Activated CD8-positive, alpha-beta memory T cell treated with anti-CD3 and anti-CD28 coated beads for 1 hour (primary cell): Measurements from ENCODE around the gene KCNK13.

Source experiments
- DNase-seq, 2 donors: peaks; one replicate each; pipeline ENCODE4 v3.0.0-alpha.2; 2020; ENCODE audit warnings: low read depth in 1 of 2; ENCODE audit errors: extremely low read depth in 1 of 2

Gene KCNK13

GRCh38 chr14:90116444-90116843 lies 54.6 kb downstream of the KCNK13 start:
- DNase-seq = no peak

DNA sequence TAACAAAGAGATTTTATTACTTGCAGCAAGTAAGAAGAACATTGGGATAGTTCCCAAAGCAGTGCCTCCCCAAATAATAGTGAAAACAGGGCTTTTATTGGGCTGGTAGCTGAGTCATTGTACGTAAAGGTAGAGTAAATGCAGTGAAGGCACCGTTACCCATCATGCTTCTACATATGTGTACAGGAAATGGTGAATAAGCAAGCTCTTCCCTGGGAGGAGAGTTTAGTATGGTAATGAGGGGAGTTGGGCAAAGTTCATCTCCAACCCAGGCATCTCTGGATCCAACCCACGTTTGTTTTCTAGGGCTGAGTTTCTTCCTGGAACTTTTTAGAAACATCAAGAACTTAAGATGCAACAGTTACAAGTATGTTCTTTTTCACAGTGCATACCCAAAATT lies 56.2 kb downstream of the KCNK13 start:
- DNase-seq = no peak

DNA sequence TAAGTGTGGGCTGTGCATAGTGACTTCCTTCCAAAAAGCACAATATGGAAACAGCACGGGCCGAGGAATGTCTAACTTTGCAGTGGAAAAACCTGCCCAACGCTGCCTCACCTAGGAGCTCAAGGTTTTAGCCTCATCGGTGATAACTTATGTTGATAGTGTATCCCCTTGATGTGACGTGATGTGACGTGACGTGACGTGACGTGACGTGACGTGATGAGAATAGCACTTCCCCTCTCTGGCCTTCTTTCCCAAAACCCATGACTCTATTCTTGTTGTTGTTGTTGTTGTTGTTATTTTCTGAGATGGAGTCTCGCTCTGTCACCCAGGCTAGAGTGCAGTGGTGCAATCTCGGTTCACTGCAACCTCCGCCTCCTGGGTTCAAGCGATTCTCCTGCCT lies 64.5 kb downstream of the KCNK13 start:
- no peak for DNase-seq

- no peak for DNase-seq
Observed at GRCh38 chr14:90132821-90133570, 71.2 kb downstream of the KCNK13 start.

- no peak for DNase-seq
Observed at GRCh38 chr14:90136904-90137303, 75.1 kb downstream of the KCNK13 start.

DNA sequence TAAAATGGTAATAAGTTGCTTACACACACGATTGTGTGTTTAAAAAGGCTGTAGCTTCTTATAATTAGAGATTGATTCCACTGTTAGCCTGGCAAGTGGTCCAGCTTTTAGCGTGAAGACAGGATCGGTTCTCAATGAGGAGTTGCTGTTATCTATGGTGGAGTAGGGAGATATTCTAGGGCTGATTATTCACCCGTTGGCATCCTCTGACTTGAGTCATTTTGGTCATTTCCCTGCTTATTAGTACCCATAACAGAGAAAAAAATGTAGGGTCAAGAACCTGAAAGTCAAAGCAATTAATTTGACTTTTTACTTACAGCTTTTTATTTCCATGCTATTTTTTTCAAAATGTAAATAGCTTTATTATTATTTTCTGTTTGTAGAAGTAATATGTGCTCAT lies 76.0 kb downstream of the KCNK13 start:
- no peak for DNase-seq

GRCh38 chr14:90139199-90139598 lies 77.4 kb downstream of the KCNK13 start:
- no peak for DNase-seq

- DNase-seq = no peak
Observed at GRCh38 chr14:90140298-90140955, 78.6 kb downstream of the KCNK13 start.

DNA sequence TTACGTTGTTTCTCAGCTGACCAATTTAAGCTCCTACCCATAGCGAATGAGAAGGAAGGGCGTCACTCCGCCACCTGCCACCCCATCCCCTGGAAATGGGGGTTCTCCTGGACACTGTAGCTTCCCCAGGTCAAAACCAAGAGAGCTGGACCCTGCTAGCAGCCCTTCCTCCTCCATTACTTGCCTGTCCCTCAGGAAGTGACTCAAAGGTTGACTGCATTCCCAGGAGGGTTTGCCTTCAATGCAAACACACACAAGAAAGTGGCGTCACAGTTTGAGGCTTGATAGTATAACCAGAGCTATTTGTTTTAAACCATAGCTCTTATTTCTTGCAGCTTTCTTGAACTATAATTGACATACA lies 79.1 kb downstream of the KCNK13 start:
- no peak for DNase-seq

DNA sequence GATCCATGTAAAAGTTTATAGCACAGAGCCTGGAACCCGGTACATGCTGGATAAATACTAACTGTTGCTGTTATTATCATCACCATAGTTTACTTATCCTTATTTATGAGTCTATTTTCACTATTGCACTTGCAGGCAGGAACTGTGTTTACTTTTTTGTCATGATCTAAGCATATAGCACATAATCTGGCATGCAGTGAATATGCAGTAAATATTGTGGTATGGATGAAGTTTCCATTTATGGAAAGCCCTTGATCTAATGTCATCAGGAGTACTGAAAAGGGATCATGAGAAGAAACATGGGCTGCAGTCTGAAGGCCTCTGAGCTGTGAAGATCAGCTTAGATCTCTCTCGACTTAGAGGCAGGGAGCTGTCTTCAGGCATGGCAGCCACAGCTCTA lies 91.6 kb downstream of the KCNK13 start:
- no peak for DNase-seq

GRCh38 chr14:90154110-90154509 lies 92.3 kb downstream of the KCNK13 start:
- DNase-seq = no peak

DNA sequence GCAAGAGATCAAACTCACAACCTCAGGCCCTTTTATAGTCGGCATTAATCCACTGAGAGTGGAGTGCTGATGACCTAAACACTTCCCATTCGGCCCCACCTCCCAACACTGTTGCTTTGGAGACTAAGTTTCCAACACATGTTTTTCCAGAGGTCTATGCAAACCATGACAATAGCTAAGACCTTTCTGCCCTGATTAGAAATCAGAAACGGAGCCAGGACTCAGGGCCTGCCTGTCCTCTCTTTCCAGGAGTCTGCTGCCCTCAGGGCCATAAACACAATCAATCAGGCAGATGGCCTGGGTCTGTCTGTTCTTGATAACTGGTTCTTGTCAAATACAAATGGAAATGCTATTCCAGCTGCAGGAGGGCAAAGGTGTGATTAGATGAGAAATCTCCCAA lies 97.4 kb downstream of the KCNK13 start:
- DNase-seq = no peak

- no peak for DNase-seq
Observed at GRCh38 chr14:90159688-90160087, 97.9 kb downstream of the KCNK13 start.

GRCh38 chr14:90161129-90161528 lies 99.3 kb downstream of the KCNK13 start:
- no peak for DNase-seq

GRCh38 chr14:90168425-90169105 lies 106.8 kb downstream of the KCNK13 start:
- DNase-seq = no peak

- DNase-seq = no peak
Observed at GRCh38 chr14:90175631-90176030, 113.8 kb downstream of the KCNK13 start.

DNA sequence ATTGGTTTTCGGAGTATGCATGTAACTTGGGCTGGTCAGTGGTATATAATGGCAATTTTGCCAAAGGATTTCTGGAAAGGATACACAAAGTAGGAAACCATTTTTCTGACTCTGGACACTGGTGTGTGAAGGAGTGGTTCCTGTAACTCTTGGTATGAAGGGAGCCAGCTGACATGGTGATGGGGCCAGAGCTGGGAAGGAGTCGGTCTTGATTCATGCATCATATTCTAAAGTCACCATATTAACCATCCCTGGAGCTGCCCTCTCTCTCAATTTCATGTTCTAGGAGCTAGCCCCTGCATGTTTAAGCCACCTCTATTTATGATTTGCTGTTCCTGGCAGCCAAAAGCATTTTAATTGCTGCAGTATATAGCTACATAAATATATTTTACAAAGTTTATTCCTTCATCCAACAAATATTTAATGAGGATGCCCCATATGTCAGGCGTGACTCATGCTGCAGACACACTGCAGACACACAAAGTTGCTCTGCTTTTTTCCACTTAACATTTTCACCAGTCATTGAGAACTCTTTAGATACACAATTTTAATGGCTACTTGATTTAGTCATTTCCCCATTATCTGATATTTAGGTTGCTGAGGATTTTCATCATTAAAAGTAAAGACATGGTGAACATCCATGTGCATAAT lies 115.9 kb downstream of the KCNK13 start:
- DNase-seq = no peak

DNA sequence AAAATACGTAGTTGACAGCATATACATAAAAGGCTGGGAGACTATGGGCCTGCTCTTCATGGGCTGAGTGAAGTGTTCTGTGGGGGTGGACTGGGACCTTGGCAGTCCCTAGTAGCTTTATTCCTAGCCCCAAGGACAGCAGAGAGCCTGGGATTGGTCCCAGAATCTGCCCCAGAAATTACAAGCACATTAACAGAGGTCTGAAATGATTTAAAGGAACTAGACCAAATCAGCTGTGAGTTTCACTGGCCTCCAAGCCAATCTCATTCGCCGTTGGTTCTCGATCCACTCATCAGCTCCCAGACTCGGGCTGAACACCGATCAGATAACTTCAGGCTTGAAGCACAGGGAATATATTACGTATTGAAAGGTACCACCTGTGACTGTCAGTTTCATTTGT lies 117.6 kb downstream of the KCNK13 start:
- no peak for DNase-seq

- DNase-seq = no peak
Observed at GRCh38 chr14:90179809-90180779, 118.3 kb downstream of the KCNK13 start.

- no peak for DNase-seq
Observed at GRCh38 chr14:90184094-90184493, 122.3 kb downstream of the KCNK13 start.
